Adrenal gland (tissue), 12 donors: Measurements from ENCODE around the gene CCDC158. TPM values are rescaled to one million over a fixed set of nuclear protein-coding genes. Genes with fewer than 3 reads are reported as not detected.

Source experiments
- DNase-seq, 7 donors: peaks; one replicate each; pipeline ENCODE4 v3.0.0-alpha.2; 2019 to 2020
- H3K27ac ChIP-seq, 5 donors: fragments of 200-600 bp; sonication (generic) in 4 of 5; 1 replicate in 3 of 5; 2 replicates in 2 of 5; pipeline versions ENCODE4 v1.5.1 to v1.8.0; 2016 to 2020; ENCODE audit warnings: mild to moderate bottlenecking in 1 of 5
- H3K27me3 ChIP-seq: fragments of 200-600 bp; 2 replicates; pipeline ENCODE4 v1.8.0; 2021
- H3K36me3 ChIP-seq, 2 donors: fragments of 200-600 bp; replicated peaks in 1 of 2; 1 replicate in 1 of 2; 2 replicates in 1 of 2; pipeline versions ENCODE4 v1.5.1 to v1.8.0; 2018 to 2022
- H3K4me1 ChIP-seq, 2 donors: fragments of 200-600 bp; replicated peaks in 1 of 2; 1 replicate in 1 of 2; 2 replicates in 1 of 2; pipeline versions ENCODE4 v1.5.1 to v1.8.0; 2018 to 2021
- H3K4me3 ChIP-seq, 4 donors: fragments of 200-600 bp; sonication (generic) in 3 of 4; one replicate each; pipeline ENCODE4 v1.5.1; 2016 to 2018
- H3K9me3 ChIP-seq, 3 donors: fragments of 200-600 bp; sonication (generic) in 1 of 3; replicated peaks in 1 of 3; 1 replicate in 2 of 3; 2 replicates in 1 of 3; pipeline versions ENCODE4 v1.5.1 to v1.8.0; 2016 to 2021
- POLR2A ChIP-seq, 2 donors: fragments of 450-650 bp; IDR thresholded peaks; one replicate each; pipeline ENCODE4 v1.6.1; 2017; ENCODE audit warnings: antibody characterized with exemption in 2 of 2, mild to moderate bottlenecking in 2 of 2, moderate library complexity in 1 of 2
- WGBS, 4 donors: extraction: QIAGEN DNeasy Blood & Tissue Kit in 2 of 4; methylation state at CpG; one replicate each; pipeline versions ENCODE4 v1.1.5 to v1.1.7; 2013 to 2017; 5-methylcytosine and 5-hydroxymethylcytosine counted together
- intact Hi-C, 2 donors: fragments of 100-400 bp; cut with DNase I; formaldehyde crosslinking; loops; one replicate each; pipeline versions ENCODE4 v1.14.1 to v1.15.0; 2022 to 2023
- polyA plus RNA-seq, 3 donors: library from polyadenylated mRNA; stranded (reverse); fragments of 200-250 nt in 2 of 3; fragments of 350-450 nt in 1 of 3; fragmentation: Illumina TruSeq in 1 of 3; extraction: RNeasy Lipid Tissue Mini Kit (QIAGEN cat#74804) in 1 of 3; gene quantifications; one replicate each; pipeline ENCODE4 v1.2.3, GENCODE V29; 2013 to 2014
- total RNA-seq, 9 donors: library from RNA; depleted of rRNA in 4 of 9; stranded (reverse); fragments of >200 nt in 4 of 9; fragments of 120-200 nt in 1 of 9; fragmentation: NEBNext Ultra II Directional in 1 of 9; extraction: Animal tissue kit (Norgen Biotek cat#: 25700) in 1 of 9; gene quantifications; one replicate each; pipeline versions ENCODE4 v1.1.0 to v1.2.4, GENCODE V29; 2013 to 2023
- TF ChIP-seq, protein P1 (sequence below), 6 experiments: fragments of 450-650 bp in 4 of 6; fragments of 200-600 bp in 2 of 6; sonication (generic) in 1 of 6; IDR thresholded peaks; 1 replicate in 5 of 6; 2 replicates in 1 of 6; pipeline versions ENCODE4 v1.5.1 to v1.8.0; 2016 to 2021; ENCODE audit warnings: antibody characterized with exemption in 6 of 6, mild to moderate bottlenecking in 2 of 6, moderate library complexity in 1 of 6
- donor health status: healthy with polysubstance abuse.
- donor health status: Bipolar disorder and iron deficiency.
- donor health status: DM: yes; HTN: yes; CAD: no.
- donor health status: DM: no; HTN: no; CAD: no.
- donor health status: DM: no; HTN: no; CAD: no.
- donor health status: DM: yes; HTN: yes; CAD: no.

CCDC158 gene
- total and polyA plus RNA-seq, 12 donors, result 0.07 to 0.35 (median 0.13) TPM; not detected in 3

DNA sequence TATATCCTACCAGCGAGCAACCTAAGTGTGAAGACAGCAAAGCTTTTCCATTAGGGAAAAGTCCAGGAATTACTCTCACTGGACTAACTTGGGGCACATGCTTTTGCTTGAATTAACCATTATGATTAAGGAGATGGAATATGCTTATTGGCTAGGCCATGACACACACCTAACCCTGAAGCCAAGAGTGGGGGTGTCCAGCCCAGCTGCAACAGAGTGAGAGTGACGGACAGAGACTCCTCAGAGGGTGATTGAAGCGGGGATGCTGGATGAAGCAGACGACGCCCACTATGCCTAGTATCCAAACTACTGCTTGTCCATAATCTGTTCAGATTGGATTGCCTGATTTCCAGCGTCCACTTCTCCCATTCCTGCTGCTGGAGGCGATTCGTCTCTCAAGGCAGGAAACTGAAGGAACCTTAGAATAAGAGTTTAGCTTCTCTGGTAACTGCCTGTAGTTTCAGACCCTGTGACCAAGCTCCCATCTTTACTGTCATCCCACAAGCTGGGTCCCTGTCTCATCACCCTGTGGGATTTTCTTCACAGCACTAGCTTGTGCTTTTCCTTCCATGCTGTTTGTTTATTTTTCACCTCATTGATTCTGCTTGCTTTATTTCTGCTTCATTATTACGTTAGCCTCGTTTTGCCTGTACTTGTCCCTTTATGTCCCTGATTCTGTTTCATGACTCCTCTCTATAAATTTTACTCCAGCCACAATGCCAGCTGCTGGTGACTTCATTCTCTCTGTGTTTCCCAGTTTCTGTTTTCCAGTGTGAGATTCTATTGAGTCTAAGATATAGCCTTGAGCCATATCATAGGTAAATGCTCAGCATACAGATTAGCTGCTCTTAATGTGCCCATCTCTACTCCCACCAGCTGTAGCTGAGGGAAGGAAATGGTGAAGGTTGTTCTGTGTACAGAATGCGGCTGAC lies 150.4 kb downstream of the CCDC158 start:
- H3K4me1 ChIP-seq, result no peaks in the 10 kb centered on the region
- no peak for DNase-seq
- H3K4me3 ChIP-seq, result no peak overlapping the region
- H3K27me3 ChIP-seq, result no peaks in the 10 kb centered on the region
- no peaks in the 10 kb centered on the region for H3K9me3 ChIP-seq
- H3K36me3 ChIP-seq, result no peaks in the 10 kb centered on the region
- 86 to 91% (median 89%) methylated on average over 11 of the region's 11 CpGs for WGBS, 4 donors
- intact Hi-C loops, result no loop called here
- TF ChIP-seq, protein P1, sequence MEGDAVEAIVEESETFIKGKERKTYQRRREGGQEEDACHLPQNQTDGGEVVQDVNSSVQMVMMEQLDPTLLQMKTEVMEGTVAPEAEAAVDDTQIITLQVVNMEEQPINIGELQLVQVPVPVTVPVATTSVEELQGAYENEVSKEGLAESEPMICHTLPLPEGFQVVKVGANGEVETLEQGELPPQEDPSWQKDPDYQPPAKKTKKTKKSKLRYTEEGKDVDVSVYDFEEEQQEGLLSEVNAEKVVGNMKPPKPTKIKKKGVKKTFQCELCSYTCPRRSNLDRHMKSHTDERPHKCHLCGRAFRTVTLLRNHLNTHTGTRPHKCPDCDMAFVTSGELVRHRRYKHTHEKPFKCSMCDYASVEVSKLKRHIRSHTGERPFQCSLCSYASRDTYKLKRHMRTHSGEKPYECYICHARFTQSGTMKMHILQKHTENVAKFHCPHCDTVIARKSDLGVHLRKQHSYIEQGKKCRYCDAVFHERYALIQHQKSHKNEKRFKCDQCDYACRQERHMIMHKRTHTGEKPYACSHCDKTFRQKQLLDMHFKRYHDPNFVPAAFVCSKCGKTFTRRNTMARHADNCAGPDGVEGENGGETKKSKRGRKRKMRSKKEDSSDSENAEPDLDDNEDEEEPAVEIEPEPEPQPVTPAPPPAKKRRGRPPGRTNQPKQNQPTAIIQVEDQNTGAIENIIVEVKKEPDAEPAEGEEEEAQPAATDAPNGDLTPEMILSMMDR (IDR thresholded peaks at IDR 0.05), result no peak
- no peak for TF ChIP-seq POLR2A (IDR thresholded peaks at IDR 0.05)
- no peak overlapping the region for H3K27ac ChIP-seq

DNA sequence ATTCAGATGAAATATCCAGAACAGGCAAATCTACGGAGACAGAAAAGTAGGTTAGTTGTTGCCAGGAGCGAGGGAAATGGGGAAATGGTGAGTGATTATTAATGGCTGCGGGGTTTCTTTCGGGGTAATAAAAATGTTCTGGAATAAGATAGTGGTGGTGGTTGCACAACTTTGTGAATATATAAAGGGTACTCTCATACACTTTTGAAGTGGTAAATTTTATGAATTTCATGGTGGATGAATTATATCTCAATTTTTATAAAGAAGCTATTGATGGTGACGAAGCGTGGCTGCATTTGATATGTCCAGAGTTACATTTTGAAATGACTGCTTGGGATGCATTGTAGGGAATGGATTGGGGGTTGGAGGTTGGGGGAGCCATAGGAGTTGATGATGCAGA lies 153.1 kb downstream of the CCDC158 start:
- H3K4me1 ChIP-seq, result no peaks in the 10 kb centered on the region
- no peaks in the 10 kb centered on the region for H3K9me3 ChIP-seq
- no peak overlapping the region for H3K4me3 ChIP-seq
- 87 to 96% (median 95%) methylated on average over 6 of the region's 6 CpGs for WGBS, 4 donors
- no peaks in the 10 kb centered on the region for H3K36me3 ChIP-seq
- no peak for TF ChIP-seq POLR2A (IDR thresholded peaks at IDR 0.05)
- TF ChIP-seq, protein P1 (IDR thresholded peaks at IDR 0.05), result no peak
- no peak for DNase-seq
- no peak overlapping the region for H3K27ac ChIP-seq
- intact Hi-C loops, result loop anchor here in 1 of 2 donors (10.0 kb wide), 1 partner anchor 117 kb away; no protein-coding TSS in a partner anchor
- no peaks in the 10 kb centered on the region for H3K27me3 ChIP-seq

DNA sequence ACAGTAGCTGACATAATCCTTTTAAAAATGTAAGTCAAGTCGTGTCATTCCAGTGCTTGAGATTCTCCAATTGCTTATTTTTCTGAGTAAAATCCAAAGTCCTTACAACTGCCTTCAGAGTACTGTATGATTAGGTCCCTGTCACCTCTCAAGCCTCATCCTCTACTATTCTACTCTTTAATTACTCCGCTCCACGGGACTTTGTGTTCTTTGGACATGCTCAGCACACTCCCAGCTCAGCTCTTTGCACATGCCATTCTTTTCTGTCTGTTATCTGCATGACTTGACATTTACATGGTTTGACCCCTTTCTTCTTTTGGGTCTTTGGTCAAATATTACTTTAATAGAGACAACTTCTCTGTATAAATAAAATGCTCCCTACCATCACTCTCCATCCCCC lies 154.3 kb downstream of the CCDC158 start:
- 78 to 84% (median 80%) methylated on average over 3 of the region's 3 CpGs for WGBS, 4 donors
- intact Hi-C loops, result loop anchor here in 1 of 2 donors (10.0 kb wide), 1 partner anchor 118 kb away; no protein-coding TSS in a partner anchor
- TF ChIP-seq, protein P1 (IDR thresholded peaks at IDR 0.05), result no peak
- no peak for TF ChIP-seq POLR2A (IDR thresholded peaks at IDR 0.05)

DNA sequence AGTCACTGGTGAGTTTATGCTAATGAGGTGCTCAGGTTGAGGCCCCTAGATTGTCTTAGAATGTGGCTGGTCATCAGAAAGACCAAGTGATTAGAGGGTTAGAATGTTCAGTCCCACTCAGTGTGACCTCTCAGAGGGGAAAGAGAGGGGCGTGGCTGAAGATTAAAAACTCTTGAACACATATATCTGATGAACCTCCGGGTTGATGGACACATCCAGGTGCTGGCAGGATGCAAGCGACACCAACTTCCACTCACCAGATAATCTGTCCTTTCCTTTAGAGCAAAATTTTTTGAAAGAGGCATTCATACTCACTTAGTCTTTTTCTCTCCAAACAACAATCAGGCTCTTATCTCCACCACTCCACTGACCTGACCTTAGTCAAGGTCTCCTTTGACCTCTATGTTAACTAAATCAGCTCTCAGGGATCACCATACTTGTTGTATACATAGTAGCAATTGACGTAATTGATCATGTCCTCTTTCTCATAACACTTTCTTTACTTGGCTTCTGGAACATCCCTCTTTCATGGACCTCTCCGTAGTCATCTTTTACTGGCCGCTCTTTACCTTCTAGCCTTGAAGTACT lies 155.2 kb downstream of the CCDC158 start:
- H3K4me1 ChIP-seq, result no peaks in the 10 kb centered on the region
- no peak for DNase-seq
- WGBS, 4 donors, result 88 to 94% (median 92%) methylated on average over 6 of the region's 6 CpGs
- TF ChIP-seq, protein P1 (IDR thresholded peaks at IDR 0.05), result no peak
- no peak for TF ChIP-seq POLR2A (IDR thresholded peaks at IDR 0.05)
- H3K27me3 ChIP-seq, result no peaks in the 10 kb centered on the region
- no peak overlapping the region for H3K4me3 ChIP-seq
- intact Hi-C loops, result loop anchor here in 1 of 2 donors (10.0 kb wide), 1 partner anchor 119 kb away; no protein-coding TSS in a partner anchor
- no peaks in the 10 kb centered on the region for H3K36me3 ChIP-seq
- H3K9me3 ChIP-seq, result no peaks in the 10 kb centered on the region
- no peak overlapping the region for H3K27ac ChIP-seq

More for the DNA sequence above, 154.3 kb downstream of the CCDC158 start:
- no peaks in the 10 kb centered on the region for H3K9me3 ChIP-seq
- no peak for DNase-seq
- H3K4me3 ChIP-seq, result no peak overlapping the region
- no peaks in the 10 kb centered on the region for H3K36me3 ChIP-seq
- no peak overlapping the region for H3K27ac ChIP-seq
- H3K27me3 ChIP-seq, result no peaks in the 10 kb centered on the region
- no peaks in the 10 kb centered on the region for H3K4me1 ChIP-seq
